Activated naive CD4-positive, alpha-beta T cell treated with anti-CD3 and anti-CD28 coated beads, Interleukin-2, amount 10 ng/mL, durations not matched to agents 7 days and 5 days (primary cell): ENCODE results near the gene POLR2F.
A peak's percentile ranks its signal among the peaks of the same experiment; 100 is the strongest.
"Not testable (repeated sequence)": the region's sequence is repeated elsewhere in the genome, so short reads cannot be mapped to it uniquely, and the experiment has no call there.

ENCODE experiments used
- CTCF ChIA-PET: fragments of 350-600 bp; sonication (Branson Sonifier 250); formaldehyde crosslinking; loops from one replicate; lab custom pipeline; 2021; ENCODE audit warnings: antibody characterized with exemption; lab: Charles Lee
- DNase-seq: peaks from one replicate; pipeline ENCODE4 v3.0.0-alpha.2; 2020
- H3K27ac Mint-ChIP-seq: one replicate; pipeline ENCODE4 v1.8.0; 2021; ENCODE audit warnings: mild to moderate bottlenecking, moderate library complexity, mixed read lengths
- H3K27me3 Mint-ChIP-seq: one replicate; pipeline ENCODE4 v1.8.0; 2021; ENCODE audit warnings: mild to moderate bottlenecking, mixed read lengths
- H3K36me3 Mint-ChIP-seq: one replicate; pipeline ENCODE4 v1.8.0; 2021; ENCODE audit warnings: mixed read lengths
- H3K4me1 Mint-ChIP-seq: one replicate; pipeline ENCODE4 v1.8.0; 2021; ENCODE audit warnings: mixed read lengths
- H3K4me3 Mint-ChIP-seq: one replicate; pipeline ENCODE4 v1.8.0; 2021; ENCODE audit warnings: mild to moderate bottlenecking, moderate library complexity, mixed read lengths
- H3K9me3 Mint-ChIP-seq: one replicate; pipeline ENCODE4 v1.8.0; 2021; ENCODE audit warnings: mixed read lengths

POLR2F gene

GRCh38 chr22:37930952-37931440, 22.5 kb upstream of the POLR2F start:
- DNase-seq = no peak
- Mint-ChIP-seq H3K4me1 (peaks cover 17% of the 10 kb centered on the region), H3K36me3 (peaks cover 6% of the 10 kb centered on the region), H3K9me3 (no peaks in the 10 kb centered on the region), H3K27me3 (no peaks in the 10 kb centered on the region), H3K27ac (no peak overlapping the region), H3K4me3 (no peak overlapping the region)
- CTCF ChIA-PET = interaction anchor here (1.1 to 3.6 kb wide), 5 partner anchors 25 to 323 kb away, joined by 3 to 18 read pairs (median 7); partner anchors contain the start of gene MICALL1

GRCh38 chr22:37931893-37932389, 21.6 kb upstream of the POLR2F start:
- peaks cover 17% of the 10 kb centered on the region for H3K4me1 Mint-ChIP-seq
- peaks cover 8% of the 10 kb centered on the region for H3K36me3 Mint-ChIP-seq
- CTCF ChIA-PET = interaction anchor here (1.1 to 4.3 kb wide), 6 partner anchors 26 to 324 kb away, joined by 3 to 33 read pairs (median 12); partner anchors contain the start of gene MICALL1
- H3K4me3 Mint-ChIP-seq = no peak overlapping the region
- no peaks in the 10 kb centered on the region for H3K27me3 Mint-ChIP-seq
- no peaks in the 10 kb centered on the region for H3K9me3 Mint-ChIP-seq
- no peak for DNase-seq
- no peak overlapping the region for H3K27ac Mint-ChIP-seq

GRCh38 chr22:37932401-37932800, 21.1 kb upstream of the POLR2F start:
- Mint-ChIP-seq H3K36me3 (peaks cover 9% of the 10 kb centered on the region), H3K4me1 (peaks cover 17% of the 10 kb centered on the region)
- CTCF ChIA-PET = interaction anchor here (0.7 to 4.3 kb wide), 5 partner anchors 27 to 114 kb away, joined by 3 to 33 read pairs (median 18); partner anchors contain the start of gene MICALL1

DNA sequence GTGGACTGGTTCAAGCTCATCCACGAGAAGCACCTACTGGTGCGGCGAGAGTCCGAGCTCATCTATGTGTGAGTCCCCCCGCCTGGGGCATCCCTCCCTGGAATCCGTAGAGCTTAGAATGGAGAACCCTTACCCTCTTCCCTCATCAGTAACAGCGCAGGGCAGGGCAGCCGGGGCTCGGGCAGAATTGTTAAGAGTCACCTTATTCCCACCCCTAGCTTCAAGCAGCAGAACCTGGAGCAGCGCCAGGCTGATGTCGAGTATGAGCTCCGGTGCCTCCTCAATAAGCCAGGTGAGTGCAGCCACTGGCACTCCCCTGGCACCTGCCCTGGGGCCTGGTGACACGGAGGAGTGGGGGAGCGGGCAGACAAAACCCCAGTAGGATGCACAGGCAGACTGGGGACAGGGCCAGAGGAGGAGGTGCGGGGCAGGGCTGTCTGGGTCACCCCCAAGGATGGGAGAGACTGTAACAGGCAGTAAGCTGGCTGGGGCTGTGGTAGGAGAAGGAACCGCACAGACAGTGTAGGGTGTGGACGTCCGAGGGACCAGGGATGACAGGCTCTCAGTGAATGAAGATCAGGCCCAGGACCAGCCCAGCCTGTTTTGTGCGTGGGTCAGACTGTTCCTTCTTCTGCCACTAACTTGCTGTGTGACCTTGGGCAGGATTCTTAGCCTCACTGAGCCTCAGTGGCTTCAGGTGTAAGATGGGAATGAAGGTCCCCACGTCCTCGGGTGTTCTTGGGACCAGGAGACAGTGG, 20.5 kb upstream of the POLR2F start:
- Mint-ChIP-seq H3K4me1 (peaks cover 17% of the 10 kb centered on the region), H3K27ac (no peak overlapping the region), H3K4me3 (no peak overlapping the region), H3K36me3 (peaks cover 12% of the 10 kb centered on the region), H3K9me3 (no peaks in the 10 kb centered on the region), H3K27me3 (no peaks in the 10 kb centered on the region)
- CTCF ChIA-PET = interaction anchor here (0.6 to 4.3 kb wide), 8 partner anchors 11 to 119 kb away, joined by 3 to 33 read pairs (median 6); partner anchors contain the start of gene MICALL1
- DNase-seq = no peak

More at GRCh38 chr22:37932401-37932800, 21.1 kb upstream of the POLR2F start:
- no peak overlapping the region for H3K4me3 Mint-ChIP-seq
- H3K27ac Mint-ChIP-seq = no peak overlapping the region
- H3K9me3 Mint-ChIP-seq = no peaks in the 10 kb centered on the region
- H3K27me3 Mint-ChIP-seq = no peaks in the 10 kb centered on the region
- DNase-seq = no peak

DNA sequence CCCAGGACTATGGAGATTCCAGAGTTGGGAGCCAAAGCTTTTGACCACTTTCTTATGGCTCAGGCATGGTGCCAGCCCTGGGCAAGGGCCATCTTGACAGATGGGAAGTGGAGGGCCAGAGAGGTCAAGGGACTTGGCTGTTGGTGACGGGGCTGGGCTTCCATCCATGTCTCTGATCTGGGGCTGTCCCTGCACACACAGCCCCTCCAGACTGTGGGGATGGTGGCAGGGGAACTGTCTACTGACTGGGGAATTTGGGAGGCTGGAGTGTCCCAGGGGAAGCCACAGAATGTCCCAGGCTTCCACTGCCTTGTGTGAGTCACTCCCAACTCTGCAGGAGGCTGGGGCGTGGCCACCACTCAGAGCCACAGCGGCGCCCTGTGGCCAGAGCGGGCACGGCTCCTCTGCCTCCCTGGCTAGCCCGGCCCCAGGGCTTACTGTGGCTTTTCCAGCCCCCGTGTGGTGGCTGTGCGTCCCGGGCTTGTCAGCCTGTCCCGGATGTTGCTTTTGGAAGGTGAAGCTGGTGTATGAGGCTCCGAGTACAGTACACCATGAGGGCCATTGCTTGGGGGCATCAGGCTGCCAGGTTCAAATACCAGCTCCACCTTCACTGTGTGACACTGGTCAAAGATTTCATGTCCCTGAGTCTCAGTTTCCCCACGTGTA, 19.7 kb upstream of the POLR2F start:
- peak overlapping the region; percentile 11 for H3K27ac Mint-ChIP-seq
- H3K4me3 Mint-ChIP-seq = no peak overlapping the region

DNA sequence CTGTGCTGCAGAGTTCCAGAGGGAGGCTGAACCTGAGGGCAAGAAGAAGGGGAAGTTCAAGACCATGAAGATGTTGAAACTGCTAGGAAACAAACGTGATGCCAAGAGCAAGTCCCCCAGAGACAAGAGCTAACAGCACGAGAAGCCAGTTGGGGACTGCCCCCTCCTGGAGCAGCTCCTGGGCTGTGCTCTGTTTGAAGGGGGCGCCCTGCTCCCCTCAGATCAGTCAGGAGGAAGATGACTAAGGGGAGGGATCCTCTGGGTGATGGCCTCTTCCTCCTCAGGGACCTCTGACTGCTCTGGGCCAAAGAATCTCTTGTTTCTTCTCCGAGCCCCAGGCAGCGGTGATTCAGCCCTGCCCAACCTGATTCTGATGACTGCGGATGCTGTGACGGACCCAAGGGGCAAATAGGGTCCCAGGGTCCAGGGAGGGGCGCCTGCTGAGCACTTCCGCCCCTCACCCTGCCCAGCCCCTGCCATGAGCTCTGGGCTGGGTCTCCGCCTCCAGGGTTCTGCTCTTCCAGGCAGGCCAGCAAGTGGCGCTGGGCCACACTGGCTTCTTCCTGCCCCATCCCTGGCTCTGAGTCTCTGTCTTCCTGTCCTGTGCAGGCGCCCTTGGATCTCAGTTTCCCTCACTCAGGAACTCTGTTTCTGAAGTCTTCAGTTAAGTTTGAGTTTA, 12.7 kb upstream of the POLR2F start:
- CTCF ChIA-PET = no interaction called here
- no peaks in the 10 kb centered on the region for H3K9me3 Mint-ChIP-seq
- peak overlapping the region; percentile 80 for H3K27ac Mint-ChIP-seq
- no peaks in the 10 kb centered on the region for H3K4me1 Mint-ChIP-seq
- H3K27me3 Mint-ChIP-seq = no peaks in the 10 kb centered on the region
- no peak overlapping the region for H3K4me3 Mint-ChIP-seq
- DNase-seq = no peak
- peaks cover 17% of the 10 kb centered on the region for H3K36me3 Mint-ChIP-seq

More for the DNA sequence above, 19.7 kb upstream of the POLR2F start:
- Mint-ChIP-seq H3K4me1 (peaks cover 17% of the 10 kb centered on the region), H3K27me3 (no peaks in the 10 kb centered on the region), H3K36me3 (peaks cover 12% of the 10 kb centered on the region), H3K9me3 (no peaks in the 10 kb centered on the region)
- peak; percentile 92 for DNase-seq
- CTCF ChIA-PET = interaction anchor here (0.7 to 4.3 kb wide), 16 partner anchors 10 to 119 kb away, joined by 3 to 33 read pairs (median 4); partner anchors contain the start of genes C22orf23 and POLR2F

- Mint-ChIP-seq H3K27ac (no peak overlapping the region), H3K27me3 (no peaks in the 10 kb centered on the region), H3K36me3 (peaks cover 15% of the 10 kb centered on the region), H3K4me1 (no peaks in the 10 kb centered on the region), H3K9me3 (no peaks in the 10 kb centered on the region), H3K4me3 (no peak overlapping the region)
- DNase-seq = no peak
- CTCF ChIA-PET = no interaction called here
Observed at GRCh38 chr22:37942133-37942532, 11.4 kb upstream of the POLR2F start.

GRCh38 chr22:37943136-37943824, 10.2 kb upstream of the POLR2F start:
- Mint-ChIP-seq H3K4me3 (no peak overlapping the region), H3K4me1 (no peaks in the 10 kb centered on the region), H3K9me3 (no peaks in the 10 kb centered on the region), H3K36me3 (peaks cover 11% of the 10 kb centered on the region), H3K27me3 (no peaks in the 10 kb centered on the region), H3K27ac (no peak overlapping the region)
- no peak for DNase-seq
- CTCF ChIA-PET = interaction anchor here (0.9 to 1.1 kb wide), 3 partner anchors 9 to 47 kb away, joined by 3 read pairs; no protein-coding TSS in a partner anchor

DNA sequence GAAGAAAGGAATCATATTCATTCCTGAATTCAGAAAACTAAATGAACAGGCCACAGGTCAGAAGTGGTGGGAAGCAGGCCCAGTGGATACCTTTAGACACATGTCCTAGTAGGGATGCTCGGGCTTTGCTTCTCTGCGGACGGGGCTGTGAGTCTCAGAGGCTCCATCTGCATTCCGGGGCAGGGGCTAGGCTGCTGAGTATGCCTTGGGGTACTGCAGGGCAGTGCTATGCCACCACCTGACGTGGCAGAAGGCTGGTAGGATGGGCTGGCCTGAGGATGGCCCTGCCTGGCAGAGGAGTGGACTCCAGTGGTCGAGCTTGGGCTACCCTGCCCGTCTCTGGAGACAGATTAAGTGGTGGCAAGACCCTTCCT, 9.7 kb upstream of the POLR2F start:
- H3K9me3 Mint-ChIP-seq = no peaks in the 10 kb centered on the region
- no peak overlapping the region for H3K27ac Mint-ChIP-seq
- H3K4me1 Mint-ChIP-seq = no peaks in the 10 kb centered on the region
- peaks cover 11% of the 10 kb centered on the region for H3K36me3 Mint-ChIP-seq
- H3K27me3 Mint-ChIP-seq = no peaks in the 10 kb centered on the region
- no peak overlapping the region for H3K4me3 Mint-ChIP-seq
- CTCF ChIA-PET = interaction anchor here (0.7 to 1.1 kb wide), 4 partner anchors 10 to 48 kb away, joined by 3 read pairs; no protein-coding TSS in a partner anchor
- DNase-seq = no peak

DNA sequence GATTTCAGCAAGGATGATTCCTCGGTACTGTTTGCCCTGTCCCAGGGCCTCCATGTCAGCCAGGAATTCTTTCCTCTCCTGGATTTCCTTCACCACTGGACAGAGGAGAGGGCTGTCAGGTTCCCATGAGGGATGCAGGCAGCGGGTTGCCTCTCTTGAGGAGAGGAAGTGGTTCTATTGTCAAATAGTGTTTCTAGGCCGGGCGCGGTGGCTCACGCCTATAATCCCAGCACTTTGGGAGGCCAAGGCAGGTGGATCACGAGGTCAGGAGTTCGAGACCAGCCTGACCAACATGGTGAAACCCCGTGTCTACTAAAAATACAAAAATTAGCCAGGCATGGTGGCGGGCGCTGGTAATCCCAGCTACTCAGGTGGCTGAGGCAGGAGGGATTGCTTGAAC, 9.1 kb upstream of the POLR2F start:
- H3K4me3 Mint-ChIP-seq, H3K27ac Mint-ChIP-seq, H3K27me3 Mint-ChIP-seq, H3K4me1 Mint-ChIP-seq, DNase-seq, H3K9me3 Mint-ChIP-seq: not testable (repeated sequence)
- H3K36me3 Mint-ChIP-seq = peaks cover 11% of the 10 kb centered on the region
- CTCF ChIA-PET = interaction anchor here (0.7 to 1.1 kb wide), 2 partner anchors 20 to 48 kb away, joined by 3 read pairs; no protein-coding TSS in a partner anchor

DNA sequence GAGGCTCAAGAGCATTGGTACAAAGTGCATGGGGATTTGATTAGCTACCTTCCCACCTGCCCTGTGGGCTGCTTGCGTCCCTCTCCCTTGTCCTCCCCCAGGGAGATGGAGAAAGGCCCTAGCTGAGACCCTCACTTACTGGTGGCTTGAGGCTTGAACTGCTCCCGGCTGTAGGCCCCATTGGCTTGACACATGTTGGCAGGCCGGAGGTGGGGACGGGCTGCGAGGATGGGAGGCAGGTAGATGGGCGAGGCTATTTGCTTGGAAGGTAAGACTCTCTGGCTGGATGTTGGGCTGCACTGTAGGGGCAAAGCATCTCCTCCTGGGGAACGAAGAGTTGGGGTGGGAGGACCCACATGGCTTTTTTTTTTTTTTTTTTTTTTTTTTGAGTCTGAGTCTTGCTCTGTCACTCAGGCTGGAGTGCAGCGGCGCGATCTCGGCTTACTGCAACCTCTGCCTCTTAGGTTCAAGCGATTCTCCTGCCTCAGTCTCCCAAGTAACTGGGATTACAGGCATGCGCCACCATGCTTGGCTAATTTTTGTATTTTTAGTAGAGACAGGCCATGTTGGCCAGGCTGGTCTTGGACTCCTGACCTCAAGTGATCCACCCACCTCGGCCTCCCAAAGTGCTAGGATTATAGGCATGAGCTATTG, 6.2 kb upstream of the POLR2F start:
- not testable (repeated sequence) for H3K4me3 Mint-ChIP-seq, H3K4me1 Mint-ChIP-seq, H3K9me3 Mint-ChIP-seq, DNase-seq, H3K36me3 Mint-ChIP-seq, H3K27ac Mint-ChIP-seq
- peaks cover 18% of the 10 kb centered on the region for H3K27me3 Mint-ChIP-seq
- CTCF ChIA-PET = interaction anchor here (1.3 kb wide), 1 partner anchor 9 kb away, joined by 3 read pairs; no protein-coding TSS in a partner anchor

DNA sequence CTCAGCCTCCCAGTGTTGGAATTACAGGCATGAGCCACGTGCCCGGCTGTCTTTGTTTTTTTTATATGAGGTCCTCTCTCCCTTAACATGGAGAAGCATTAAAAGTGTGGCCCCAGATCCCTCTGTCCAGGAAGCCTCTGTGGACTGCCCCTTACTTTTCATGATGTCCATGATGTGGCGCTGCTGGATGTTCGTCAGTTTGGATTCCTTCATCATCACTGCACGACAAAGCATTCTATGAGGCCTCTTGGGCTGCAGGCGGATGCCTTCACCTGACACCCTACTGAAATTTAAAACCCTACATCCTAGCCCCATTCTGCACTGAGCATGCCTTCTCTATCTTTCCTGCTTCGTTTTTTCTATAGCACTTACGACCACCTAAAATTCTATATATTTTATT, 2.2 kb upstream of the POLR2F start:
- peaks cover 2% of the 10 kb centered on the region for H3K36me3 Mint-ChIP-seq
- no peak for DNase-seq

GRCh38 chr22:37952629-37953028, 870 bp upstream of the POLR2F start:
- Mint-ChIP-seq H3K27me3 (peaks cover 31% of the 10 kb centered on the region), H3K36me3 (peaks cover 13% of the 10 kb centered on the region), H3K4me1 (peaks cover 29% of the 10 kb centered on the region), H3K4me3 (peak overlapping the region; percentile 96)
- DNase-seq, H3K27ac Mint-ChIP-seq, H3K9me3 Mint-ChIP-seq: not testable (repeated sequence)
- CTCF ChIA-PET = interaction anchor here (2.6 kb wide), 1 partner anchor 135 kb away, joined by 6 read pairs; no protein-coding TSS in a partner anchor

More for the DNA sequence above, 2.2 kb upstream of the POLR2F start:
- Mint-ChIP-seq H3K27ac (no peak overlapping the region), H3K9me3 (no peaks in the 10 kb centered on the region), H3K4me3 (no peak overlapping the region), H3K27me3 (peaks cover 31% of the 10 kb centered on the region), H3K4me1 (peaks cover 27% of the 10 kb centered on the region)
- CTCF ChIA-PET = no interaction called here
